PC-3 (cell line): ENCODE measurements around the gene FFAR1.

Experiments used
- EZH2 ChIP-seq: fragments of 300-600 bp; sonication (generic); IDR thresholded peaks from one replicate; pipeline ENCODE4 v1.6.1; 2017; ENCODE audit warnings: antibody characterized with exemption, mild to moderate bottlenecking, low read length; ENCODE audit not compliant: unreplicated experiment
- EZH2phosphoT487 ChIP-seq: fragments of 300-600 bp; sonication (generic); IDR thresholded peaks from 2 replicates; pipeline ENCODE4 v1.6.1; 2018; ENCODE audit warnings: mild to moderate bottlenecking, antibody characterized with exemption, low read length, borderline replicate concordance
- TF ChIP-seq, protein P1 (sequence below): fragments of 300-600 bp; sonication (generic); conservative IDR thresholded peaks from 2 replicates; pipeline ENCODE4 v1.5.1; 2017; ENCODE audit warnings: antibody characterized with exemption, low read depth, mild to moderate bottlenecking, low read length

DNA sequence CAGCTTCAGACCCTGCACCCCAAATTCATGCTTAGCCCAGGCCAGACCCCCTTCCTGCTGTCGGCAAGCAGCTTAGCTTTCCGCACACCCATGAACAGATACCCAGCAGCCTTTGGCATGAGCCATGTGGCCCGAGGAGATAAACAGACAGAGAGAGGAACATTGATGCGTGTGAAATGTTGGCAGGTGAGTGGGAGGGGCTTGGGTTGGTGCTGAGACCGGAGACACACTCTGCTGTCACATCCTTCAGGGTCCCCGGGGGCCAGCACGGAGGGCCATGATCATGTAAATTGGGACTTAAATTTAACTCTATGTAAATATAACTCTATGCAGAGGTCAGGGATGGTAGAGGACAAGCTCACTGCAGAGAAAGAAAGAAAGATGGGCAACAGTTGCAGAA, 17.2 kb upstream of the FFAR1 start:
- no peak for TF ChIP-seq EZH2phosphoT487
- TF ChIP-seq EZH2 = no peak
- TF ChIP-seq, protein P1, sequence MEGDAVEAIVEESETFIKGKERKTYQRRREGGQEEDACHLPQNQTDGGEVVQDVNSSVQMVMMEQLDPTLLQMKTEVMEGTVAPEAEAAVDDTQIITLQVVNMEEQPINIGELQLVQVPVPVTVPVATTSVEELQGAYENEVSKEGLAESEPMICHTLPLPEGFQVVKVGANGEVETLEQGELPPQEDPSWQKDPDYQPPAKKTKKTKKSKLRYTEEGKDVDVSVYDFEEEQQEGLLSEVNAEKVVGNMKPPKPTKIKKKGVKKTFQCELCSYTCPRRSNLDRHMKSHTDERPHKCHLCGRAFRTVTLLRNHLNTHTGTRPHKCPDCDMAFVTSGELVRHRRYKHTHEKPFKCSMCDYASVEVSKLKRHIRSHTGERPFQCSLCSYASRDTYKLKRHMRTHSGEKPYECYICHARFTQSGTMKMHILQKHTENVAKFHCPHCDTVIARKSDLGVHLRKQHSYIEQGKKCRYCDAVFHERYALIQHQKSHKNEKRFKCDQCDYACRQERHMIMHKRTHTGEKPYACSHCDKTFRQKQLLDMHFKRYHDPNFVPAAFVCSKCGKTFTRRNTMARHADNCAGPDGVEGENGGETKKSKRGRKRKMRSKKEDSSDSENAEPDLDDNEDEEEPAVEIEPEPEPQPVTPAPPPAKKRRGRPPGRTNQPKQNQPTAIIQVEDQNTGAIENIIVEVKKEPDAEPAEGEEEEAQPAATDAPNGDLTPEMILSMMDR = no peak
